Posterior vena cava (tissue), 2 donors: ENCODE measurements around the gene CARD11. TPM values are rescaled to one million over a fixed set of nuclear protein-coding genes. Genes with fewer than 3 reads are reported as not detected.
"Not testable (repeated sequence)": the region's sequence is repeated elsewhere in the genome, so short reads cannot be mapped to it uniquely, and the experiment has no call there.

Experiments used
- DNase-seq: peaks from one replicate; pipeline ENCODE4 v3.0.0-alpha.2; 2020; ENCODE audit warnings: low spot score
- intact Hi-C, 2 donors: fragments of 100-400 bp; cut with DNase I; formaldehyde crosslinking; loops; one replicate each; pipeline versions ENCODE4 v1.14.1 to v1.14.2; 2022 to 2023
- total RNA-seq, 2 donors: library from RNA; stranded (reverse); fragmentation: NEBNext Ultra II Directional; extraction: Animal tissue kit (Norgen Biotek cat#: 25700); gene quantifications; one replicate each; pipeline ENCODE4 v1.2.1, GENCODE V29; 2021
- donor health status: DM: yes; HTN: yes; CAD: no.
- donor health status: DM: yes; HTN: yes; CAD: no.

CARD11 gene
- total RNA-seq, 2 donors from 2014 or later, result 0.86 to 1.9 TPM

GRCh38 chr7:3028071-3028757 is 15.5 kb downstream of the CARD11 start:
- no peak for DNase-seq
- intact Hi-C loops, result no loop called here

GRCh38 chr7:3027005-3027845 is 16.4 kb downstream of the CARD11 start:
- intact Hi-C loops, result no loop called here
- no peak for DNase-seq

- intact Hi-C loops, result no loop called here
- no peak for DNase-seq
Observed at GRCh38 chr7:3025616-3026015, 18.1 kb downstream of the CARD11 start.

GRCh38 chr7:3021825-3022224 is 21.8 kb downstream of the CARD11 start:
- intact Hi-C loops, result loop anchor here in 1 of 2 donors (1.0 kb wide), 1 partner anchor 14 kb away; no protein-coding TSS in a partner anchor
- DNase-seq, result no peak

DNA sequence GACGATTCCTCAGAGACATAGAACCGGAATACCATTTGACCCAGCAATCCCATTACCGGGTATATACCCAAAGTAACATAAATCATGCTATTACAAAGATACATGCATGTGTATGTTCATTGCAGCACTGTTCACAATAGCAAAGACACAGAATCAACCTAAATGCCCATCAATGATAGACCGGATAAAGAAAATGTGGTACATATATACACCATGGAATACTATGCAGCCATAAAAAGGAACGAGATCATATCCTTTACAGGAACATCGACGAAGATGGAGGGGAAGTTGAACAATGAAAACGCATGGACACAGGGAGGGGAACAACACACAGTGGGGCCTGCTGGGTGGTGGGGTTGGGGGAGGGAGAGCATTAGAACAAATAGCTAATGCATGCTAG is 22.4 kb downstream of the CARD11 start:
- intact Hi-C loops, result loop anchor here in 1 of 2 donors (1.0 kb wide), 1 partner anchor 15 kb away; no protein-coding TSS in a partner anchor
- DNase-seq, result not testable (repeated sequence)

- intact Hi-C loops, result no loop called here
- DNase-seq, result no peak
Observed at GRCh38 chr7:3020416-3020815, 23.3 kb downstream of the CARD11 start.

DNA sequence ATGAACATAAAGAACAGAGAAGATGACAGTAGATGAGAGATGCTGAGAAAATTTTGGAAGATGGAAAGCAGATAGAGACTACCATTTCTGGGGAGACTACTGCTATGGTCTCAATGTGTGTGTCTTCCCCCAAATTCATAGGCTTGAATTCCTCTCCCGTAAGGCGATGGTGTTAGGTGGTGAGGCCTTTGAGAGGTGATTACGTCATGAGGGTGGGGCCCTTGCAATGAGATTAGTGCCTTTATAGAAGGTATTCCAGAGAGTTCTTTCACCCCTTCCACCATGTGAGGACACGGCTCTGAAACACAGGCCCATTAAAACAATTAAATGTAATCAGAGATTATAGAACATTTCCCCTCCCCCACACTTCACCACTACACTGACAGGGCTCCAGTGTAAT is 23.9 kb downstream of the CARD11 start:
- no peak for DNase-seq
- intact Hi-C loops, result no loop called here

GRCh38 chr7:3013975-3014792 is 29.5 kb downstream of the CARD11 start:
- DNase-seq, result peak; percentile 62
- intact Hi-C loops, result no loop called here

DNA sequence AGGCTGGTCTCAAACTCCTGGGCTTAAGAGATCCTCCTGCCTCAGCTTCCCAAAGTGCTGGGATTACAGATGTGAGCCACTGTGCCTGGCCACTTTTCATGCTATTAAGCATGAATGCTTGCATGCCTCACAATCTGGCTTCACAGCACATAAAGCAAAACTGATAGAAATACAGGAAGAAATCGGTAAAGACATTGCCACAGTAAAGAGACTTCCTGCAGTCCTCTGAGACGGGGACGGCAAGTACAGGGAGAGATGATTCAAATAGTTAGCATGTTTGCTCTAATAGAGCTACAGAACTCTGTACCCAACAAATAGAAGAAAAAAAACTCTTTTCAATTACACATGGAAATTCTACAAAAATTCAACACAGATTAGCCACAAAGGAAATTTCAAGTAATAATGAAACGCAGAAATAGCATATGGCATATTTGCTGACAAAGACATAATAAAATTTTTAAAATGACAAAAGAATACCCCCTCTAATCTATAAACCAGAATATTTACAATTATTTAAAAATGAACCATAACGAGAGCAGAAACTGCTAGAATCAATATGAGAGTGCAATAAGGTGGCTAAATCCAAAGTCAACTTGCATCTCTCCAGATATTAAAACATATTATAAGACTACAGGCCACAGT is 32.3 kb downstream of the CARD11 start:
- DNase-seq, result no peak

DNA sequence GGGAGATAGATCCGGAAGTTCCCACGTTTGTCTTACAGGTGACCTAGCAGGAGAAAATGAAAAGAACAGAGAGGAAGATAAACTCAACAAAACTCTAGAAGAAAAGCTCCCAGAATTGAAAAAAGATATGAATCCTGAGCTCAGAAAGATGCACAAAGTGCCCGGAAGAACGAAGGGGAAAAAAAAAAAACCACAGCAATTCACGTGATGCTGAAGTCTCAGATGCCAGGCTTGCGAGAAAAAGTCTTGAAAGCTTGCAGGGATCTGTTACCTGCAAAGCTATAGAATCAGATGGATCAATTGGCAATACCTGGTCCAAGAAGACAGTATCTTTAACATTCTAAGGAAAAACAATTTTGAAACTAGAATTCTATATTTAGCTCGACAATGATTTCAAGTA is 33.5 kb downstream of the CARD11 start:
- no peak for DNase-seq
- intact Hi-C loops, result no loop called here

More for the DNA sequence above, 32.3 kb downstream of the CARD11 start:
- intact Hi-C loops, result no loop called here

DNA sequence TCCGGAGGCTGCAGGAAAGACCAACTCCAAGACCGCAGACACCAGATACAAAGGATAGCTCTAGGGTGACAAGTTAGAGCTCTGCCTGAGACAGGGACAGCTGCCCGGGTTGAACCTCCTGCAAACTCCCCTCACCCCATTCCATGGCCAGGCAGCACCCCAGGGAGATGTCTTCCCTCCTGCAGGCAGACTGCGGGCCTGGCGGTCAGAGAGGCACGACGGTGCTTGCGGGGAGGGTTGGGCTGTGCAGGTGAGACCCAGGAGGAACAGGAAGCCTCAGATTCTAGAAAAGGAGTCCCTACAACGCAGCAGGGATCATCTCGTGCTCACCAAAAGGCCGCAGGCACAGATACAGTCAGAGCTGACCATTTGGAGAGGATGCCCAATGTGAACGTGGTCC is 34.6 kb downstream of the CARD11 start:
- intact Hi-C loops, result no loop called here
- peak; percentile 73 for DNase-seq

DNA sequence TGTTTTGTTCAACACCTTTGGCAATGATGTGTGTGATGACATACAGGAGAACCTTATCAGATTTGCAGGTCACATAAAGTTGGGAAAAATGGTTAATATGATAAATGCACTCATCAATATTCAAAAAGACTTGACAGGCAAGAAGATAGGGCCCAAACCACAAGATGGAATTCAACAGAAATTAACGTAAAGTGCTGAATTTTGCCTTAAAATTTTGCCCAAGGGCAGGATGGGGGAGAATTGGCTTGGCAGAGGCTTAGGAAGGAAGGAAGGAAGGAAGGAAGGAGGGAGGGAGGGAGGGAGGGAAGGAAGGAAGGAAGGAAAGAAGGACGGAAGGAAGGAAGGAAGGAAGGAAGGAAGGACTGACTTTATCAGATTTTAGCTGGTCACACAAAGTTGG is 35.3 kb downstream of the CARD11 start:
- no peak for DNase-seq
- intact Hi-C loops, result no loop called here

DNA sequence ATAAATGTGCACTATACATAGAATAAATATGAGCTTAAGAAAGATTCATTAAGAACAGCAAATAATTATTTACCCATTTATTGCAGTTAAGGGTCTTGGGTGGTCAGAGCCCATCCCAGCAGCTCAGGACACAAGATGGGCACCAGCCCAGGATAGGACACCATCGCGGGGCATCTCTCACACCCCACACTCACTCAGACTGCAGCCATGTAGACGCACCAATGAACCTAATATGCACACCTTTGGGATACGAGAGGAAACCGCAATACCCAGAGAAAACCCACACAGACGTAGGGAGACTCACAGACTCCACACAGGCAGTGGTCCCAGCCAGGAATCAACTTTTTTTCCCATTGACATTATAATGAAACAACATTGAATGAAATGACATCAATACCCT is 36.0 kb downstream of the CARD11 start:
- DNase-seq, result no peak
- intact Hi-C loops, result no loop called here

DNA sequence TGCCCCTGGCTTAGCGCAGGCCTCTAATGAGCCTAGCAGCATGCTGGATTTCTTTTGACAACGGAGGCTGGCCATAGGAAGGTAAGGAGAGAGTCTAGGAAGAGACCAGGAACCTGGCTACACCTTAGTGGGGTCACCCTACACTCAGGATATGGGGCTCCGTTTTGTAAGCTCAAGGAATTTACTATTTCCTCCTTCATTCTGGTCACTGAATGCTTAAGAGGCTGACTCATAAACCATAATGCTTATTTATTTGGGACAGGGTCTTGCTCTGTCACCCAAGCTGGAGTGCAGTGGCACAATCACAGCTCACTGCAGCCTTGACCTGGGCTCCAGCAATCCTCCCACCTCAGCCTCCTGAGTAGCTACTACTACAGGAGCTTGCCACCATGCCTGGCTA is 38.4 kb downstream of the CARD11 start:
- DNase-seq, result no peak

GRCh38 chr7:3003936-3004335 is 39.7 kb downstream of the CARD11 start:
- no peak for DNase-seq
- intact Hi-C loops, result no loop called here

More for the DNA sequence above, 38.4 kb downstream of the CARD11 start:
- intact Hi-C loops, result no loop called here

DNA sequence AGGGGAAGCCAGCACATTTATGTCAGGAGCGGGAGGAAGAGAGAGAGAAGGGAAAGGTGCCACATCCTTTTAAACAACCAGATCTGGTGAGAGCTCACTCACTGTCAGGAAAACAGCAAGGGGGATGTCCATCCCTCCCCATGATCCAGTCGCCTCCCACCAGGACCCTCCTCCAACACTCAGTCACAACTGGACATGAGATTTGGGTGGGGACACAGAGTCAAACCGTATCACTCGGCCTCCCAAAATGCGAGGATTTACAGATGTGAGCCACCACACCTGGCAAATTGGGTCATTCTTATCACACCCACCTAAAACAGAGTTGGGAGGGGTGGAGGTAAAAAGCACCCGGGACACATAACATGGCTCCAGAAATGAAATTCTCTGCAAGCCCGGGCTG is 41.0 kb downstream of the CARD11 start:
- no peak for DNase-seq
- intact Hi-C loops, result no loop called here

DNA sequence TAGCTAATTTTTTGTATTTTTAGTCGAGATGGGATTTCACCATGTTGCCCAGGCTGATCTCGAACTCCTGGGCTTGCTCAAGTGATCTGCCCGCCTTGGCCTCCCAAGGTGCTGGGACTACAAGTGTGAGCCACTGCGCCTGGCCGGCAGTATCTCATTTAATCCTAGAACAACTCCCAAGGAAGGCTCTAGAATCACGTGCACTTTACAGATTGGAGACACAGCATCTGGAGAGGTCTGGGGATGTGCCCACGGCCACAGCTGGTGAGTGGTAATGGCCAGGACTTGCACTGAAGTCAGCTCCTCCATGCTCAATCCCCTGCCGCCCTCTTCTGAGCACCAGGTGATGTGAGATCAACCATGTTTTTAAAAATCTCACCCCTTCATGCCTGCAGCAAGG is 43.1 kb downstream of the CARD11 start:
- intact Hi-C loops, result no loop called here
- DNase-seq, result peak; percentile 44

GRCh38 chr7:2999078-2999500 is 44.6 kb downstream of the CARD11 start:
- peak; percentile 8 for DNase-seq
- intact Hi-C loops, result no loop called here

DNA sequence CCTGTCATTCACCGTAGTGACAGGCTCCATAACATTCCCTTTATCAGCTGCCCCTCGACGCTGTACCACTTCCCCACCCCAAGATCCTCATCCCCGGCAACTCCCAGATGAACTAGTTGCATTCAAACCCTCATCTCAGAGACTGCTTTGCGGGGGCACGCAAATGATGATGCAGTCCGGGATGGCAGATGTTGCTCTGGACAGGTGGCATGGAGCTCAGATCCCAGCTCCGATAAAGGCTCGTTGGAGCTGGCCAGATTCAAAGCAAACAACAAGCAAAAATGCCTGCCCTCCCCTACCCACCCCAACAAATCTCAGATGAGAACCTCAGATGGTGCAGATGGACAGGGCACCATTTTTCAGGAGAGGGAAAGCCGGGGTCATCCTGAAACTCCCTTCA is 46.7 kb downstream of the CARD11 start:
- intact Hi-C loops, result no loop called here
- peak; percentile 45 for DNase-seq
